A673 (cell line): ENCODE results near the gene SYNJ1. TPM values are rescaled to one million over a fixed set of nuclear protein-coding genes. Genes with fewer than 3 reads are reported as not detected.
"Not testable (repeated sequence)": the region's sequence is repeated elsewhere in the genome, so short reads cannot be mapped to it uniquely, and the experiment has no call there.

Experiments used
- BruUV-seq: library from RNA; stranded (reverse); fragments of 400-500 nt; replicated peaks from 2 replicates; lab custom pipeline; 2021; lab: Mats Ljungman, UMichigan
- CTCF ChIA-PET: fragments of 300-600 bp; sonication (Branson Sonifier 250); formaldehyde crosslinking; loops from one replicate; lab custom pipeline; 2022; ENCODE audit warnings: antibody characterized with exemption; lab: Charles Lee
- POLR2A ChIA-PET: fragments of 300-600 bp; sonication (Branson Sonifier 250); formaldehyde crosslinking; loops from one replicate; lab custom pipeline; 2022; ENCODE audit warnings: antibody characterized with exemption; ENCODE audit not compliant: low non-redundant PET; lab: Charles Lee
- DNase-seq: peaks from one replicate; pipeline ENCODE4 v3.0.0-alpha.2; 2015; ENCODE audit warnings: low spot score
- H3K27ac ChIP-seq: fragments of 200-600 bp; sonication (generic); 2 replicates; pipeline ENCODE4 v1.5.1; 2016; ENCODE audit warnings: mixed run types, low read depth, mild to moderate bottlenecking, mixed read lengths, antibody characterized with exemption, low read length; ENCODE audit not compliant: poor library complexity, severe bottlenecking
- H3K27me3 ChIP-seq: fragments of 200-600 bp; sonication (generic); replicated peaks from 2 replicates; pipeline ENCODE4 v1.6.1; 2017; ENCODE audit warnings: mixed run types, low read depth, mild to moderate bottlenecking, mixed read lengths, antibody characterized with exemption, low read length; ENCODE audit not compliant: insufficient read depth, poor library complexity
- H3K36me3 ChIP-seq: fragments of 200-600 bp; sonication (generic); 2 replicates; pipeline ENCODE4 v1.6.1; 2016; ENCODE audit warnings: mixed run types, mild to moderate bottlenecking, mixed read lengths, antibody characterized with exemption, low read length; ENCODE audit not compliant: insufficient read depth, poor library complexity, severe bottlenecking
- H3K4me1 ChIP-seq: fragments of 200-600 bp; sonication (generic); 2 replicates; pipeline ENCODE4 v1.6.1; 2017; ENCODE audit warnings: mixed run types, mild to moderate bottlenecking, mixed read lengths, antibody characterized with exemption, low read length; ENCODE audit not compliant: insufficient read depth, poor library complexity, severe bottlenecking
- H3K4me3 ChIP-seq: fragments of 200-600 bp; sonication (generic); 2 replicates; pipeline ENCODE4 v1.5.1; 2016; ENCODE audit warnings: low read depth, mixed run types, mild to moderate bottlenecking, mixed read lengths, low read length; ENCODE audit not compliant: poor library complexity, severe bottlenecking
- H3K9me3 ChIP-seq: fragments of 200-600 bp; sonication (generic); 2 replicates; pipeline ENCODE4 v1.6.1; 2016; ENCODE audit warnings: mixed run types, low read depth, mild to moderate bottlenecking, mixed read lengths, antibody characterized with exemption, low read length; ENCODE audit not compliant: poor library complexity, severe bottlenecking
- EZH2 ChIP-seq: fragments of 200-600 bp; sonication (generic); IDR thresholded peaks from 2 replicates; pipeline ENCODE4 v1.6.1; 2017; ENCODE audit warnings: borderline replicate concordance, low read depth, mild to moderate bottlenecking, mixed read lengths, antibody characterized with exemption, low read length; ENCODE audit not compliant: poor library complexity, severe bottlenecking
- intact Hi-C: fragments of 100-400 bp; cut with micrococcal nuclease; formaldehyde crosslinking; loops from one replicate; pipeline ENCODE4 v1.10.0; 2022; ENCODE audit not compliant: unreplicated experiment
- total RNA-seq: library from RNA; stranded (reverse); gene quantifications from 2 replicates; pipeline ENCODE4 v1.2.3, GENCODE V29; 2021
- TF ChIP-seq, protein P1 (sequence below): fragments of 300-800, 200-600 bp; sonication (generic); conservative IDR thresholded peaks from 2 replicates; pipeline ENCODE4 v1.5.1; 2017; ENCODE audit warnings: low read depth, mild to moderate bottlenecking, antibody characterized with exemption, low read length, moderate library complexity, mixed read lengths

The SYNJ1 gene
- total RNA-seq, 1 experiment from 2014 or later = 17.1 TPM

- DNase-seq = no peak
- H3K36me3 ChIP-seq = peaks cover 92% of the 10 kb centered on the region
- H3K27me3 ChIP-seq = no peaks in the 10 kb centered on the region
- intact Hi-C loops = no loop called here
- POLR2A ChIA-PET = no interaction called here
- TF ChIP-seq, protein P1, sequence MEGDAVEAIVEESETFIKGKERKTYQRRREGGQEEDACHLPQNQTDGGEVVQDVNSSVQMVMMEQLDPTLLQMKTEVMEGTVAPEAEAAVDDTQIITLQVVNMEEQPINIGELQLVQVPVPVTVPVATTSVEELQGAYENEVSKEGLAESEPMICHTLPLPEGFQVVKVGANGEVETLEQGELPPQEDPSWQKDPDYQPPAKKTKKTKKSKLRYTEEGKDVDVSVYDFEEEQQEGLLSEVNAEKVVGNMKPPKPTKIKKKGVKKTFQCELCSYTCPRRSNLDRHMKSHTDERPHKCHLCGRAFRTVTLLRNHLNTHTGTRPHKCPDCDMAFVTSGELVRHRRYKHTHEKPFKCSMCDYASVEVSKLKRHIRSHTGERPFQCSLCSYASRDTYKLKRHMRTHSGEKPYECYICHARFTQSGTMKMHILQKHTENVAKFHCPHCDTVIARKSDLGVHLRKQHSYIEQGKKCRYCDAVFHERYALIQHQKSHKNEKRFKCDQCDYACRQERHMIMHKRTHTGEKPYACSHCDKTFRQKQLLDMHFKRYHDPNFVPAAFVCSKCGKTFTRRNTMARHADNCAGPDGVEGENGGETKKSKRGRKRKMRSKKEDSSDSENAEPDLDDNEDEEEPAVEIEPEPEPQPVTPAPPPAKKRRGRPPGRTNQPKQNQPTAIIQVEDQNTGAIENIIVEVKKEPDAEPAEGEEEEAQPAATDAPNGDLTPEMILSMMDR = no peak
- TF ChIP-seq EZH2 = no peak
- BruUV-seq = no TSS peak
- no peaks in the 10 kb centered on the region for H3K4me1 ChIP-seq
- H3K27ac ChIP-seq = no peak overlapping the region
- no peak overlapping the region for H3K4me3 ChIP-seq
- no peaks in the 10 kb centered on the region for H3K9me3 ChIP-seq
- CTCF ChIA-PET = no interaction called here
These were observed 21.8 kb upstream of the SYNJ1 start for GRCh38 chr21:32749662-32750061.

DNA sequence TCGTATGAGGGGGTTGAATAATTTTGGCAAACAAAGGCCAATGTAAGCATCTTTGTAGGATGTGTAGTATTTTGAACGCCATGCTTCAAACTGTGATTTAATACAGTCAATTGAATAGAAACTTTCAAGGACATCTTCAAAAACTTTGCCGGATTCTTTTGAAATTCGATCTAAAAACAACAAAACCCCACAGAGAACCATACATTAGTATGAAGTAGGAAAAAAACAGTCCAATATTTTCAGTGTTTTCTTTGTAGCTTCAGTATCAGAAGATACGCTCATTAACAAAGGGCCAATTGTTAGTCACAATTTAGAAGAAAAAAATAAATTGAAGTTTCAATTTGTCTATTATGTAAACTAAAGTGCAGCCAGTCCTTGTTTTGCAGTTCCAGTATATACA lies 20.7 kb upstream of the SYNJ1 start:
- intact Hi-C loops = no loop called here
- Histone ChIP-seq H3K9me3 (no peaks in the 10 kb centered on the region), H3K4me1 (no peaks in the 10 kb centered on the region), H3K27ac (no peak overlapping the region), H3K36me3 (peaks cover 92% of the 10 kb centered on the region), H3K27me3 (no peaks in the 10 kb centered on the region), H3K4me3 (no peak overlapping the region)
- no TSS peak for BruUV-seq
- ChIA-PET CTCF (no interaction called here), POLR2A (no interaction called here)
- TF ChIP-seq EZH2 = no peak
- TF ChIP-seq, protein P1 = no peak
- no peak for DNase-seq

DNA sequence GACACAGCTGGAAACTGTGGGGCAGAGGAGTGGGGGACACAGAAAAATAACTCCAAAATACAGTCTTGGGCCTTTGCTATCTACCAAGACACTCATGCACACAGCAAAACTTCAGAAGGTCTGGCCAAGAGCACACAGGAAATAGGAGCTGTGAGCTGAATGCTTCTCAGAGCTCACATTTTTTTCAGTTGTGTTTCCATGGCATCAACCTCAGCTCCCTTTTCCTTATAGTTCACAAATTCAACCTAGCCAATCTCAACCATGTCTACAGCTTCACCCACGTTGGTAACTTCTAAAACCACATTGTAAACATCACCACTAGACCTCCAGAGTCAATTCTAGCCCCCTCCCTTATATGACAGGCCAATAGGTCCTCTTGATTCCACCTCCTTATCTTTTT lies 19.6 kb upstream of the SYNJ1 start:
- no peak for DNase-seq
- TF ChIP-seq EZH2 = no peak
- TF ChIP-seq, protein P1 = no peak
- Histone ChIP-seq H3K27ac (no peak overlapping the region), H3K36me3 (peaks cover 100% of the 10 kb centered on the region), H3K27me3 (no peaks in the 10 kb centered on the region), H3K4me3 (no peak overlapping the region), H3K4me1 (no peaks in the 10 kb centered on the region), H3K9me3 (no peaks in the 10 kb centered on the region)
- CTCF ChIA-PET = interaction anchor here (0.6 to 0.7 kb wide), 2 partner anchors 186 to 1552 kb away, joined by 4 to 5 read pairs; no protein-coding TSS in a partner anchor
- intact Hi-C loops = no loop called here
- BruUV-seq = no TSS peak
- POLR2A ChIA-PET = interaction anchor here (0.7 kb wide), 1 partner anchor 9 kb away, joined by 3 read pairs; no protein-coding TSS in a partner anchor

DNA sequence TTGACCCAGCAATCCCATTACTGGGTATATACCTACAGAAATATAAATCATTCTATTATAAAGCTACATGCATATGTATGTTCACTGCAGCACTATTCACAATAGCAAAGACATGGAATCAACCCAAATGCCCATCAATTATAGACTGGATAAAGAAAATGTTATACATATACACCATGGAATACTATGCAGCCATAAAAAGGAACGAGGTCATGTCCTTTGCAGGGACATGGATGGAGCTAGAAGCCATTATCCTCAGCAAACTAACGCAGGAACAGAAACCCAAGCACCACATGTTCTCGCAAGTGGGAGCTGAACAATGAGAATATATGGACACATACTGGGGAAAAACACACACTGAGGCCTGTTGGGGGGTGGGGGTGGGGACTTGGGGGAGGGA lies 18.9 kb upstream of the SYNJ1 start:
- peaks cover 100% of the 10 kb centered on the region for H3K36me3 ChIP-seq
- DNase-seq, intact Hi-C loops, H3K4me1 ChIP-seq, H3K4me3 ChIP-seq, H3K27me3 ChIP-seq, H3K27ac ChIP-seq, CTCF ChIA-PET, H3K9me3 ChIP-seq, POLR2A ChIA-PET, BruUV-seq: not testable (repeated sequence)
